Loucy (cell line): ENCODE measurements around the gene PIGX.
"Not testable (repeated sequence)": the region's sequence is repeated elsewhere in the genome, so short reads cannot be mapped to it uniquely, and the experiment has no call there.

ENCODE experiments used
- H2AFZ ChIP-seq: fragments of 200-600 bp; sonication (generic); 2 replicates; pipeline ENCODE4 v1.6.0; 2016; ENCODE audit warnings: antibody characterized with exemption, mild to moderate bottlenecking, low read length, moderate library complexity
- H3F3A ChIP-seq: fragments of 200-600 bp; 2 replicates; pipeline ENCODE4 v1.6.0; 2016; ENCODE audit warnings: antibody characterized with exemption, low read depth, mild to moderate bottlenecking
- H3K27me3 ChIP-seq: fragments of 200-600 bp; sonication (generic); 2 replicates; pipeline ENCODE4 v1.6.1; 2014; ENCODE audit warnings: low read length, mild to moderate bottlenecking; ENCODE audit not compliant: insufficient read depth, poor library complexity, severe bottlenecking
- H3K36me3 ChIP-seq: fragments of 200-600 bp; sonication (generic); 2 replicates; pipeline ENCODE4 v1.6.1; 2016; ENCODE audit warnings: low read length; ENCODE audit not compliant: insufficient read depth
- H3K4me1 ChIP-seq: fragments of 200-600 bp; sonication (generic); 2 replicates; pipeline ENCODE4 v1.5.1; 2014; ENCODE audit warnings: low read length, mild to moderate bottlenecking; ENCODE audit not compliant: insufficient read depth, poor library complexity, severe bottlenecking
- H3K4me2 ChIP-seq: fragments of 200-600 bp; sonication (generic); 2 replicates; pipeline ENCODE4 v1.6.0; 2014; ENCODE audit warnings: antibody characterized with exemption, low read length, low read depth, mild to moderate bottlenecking; ENCODE audit not compliant: poor library complexity, severe bottlenecking
- H3K4me3 ChIP-seq: fragments of 200-600 bp; sonication (generic); 2 replicates; pipeline ENCODE4 v1.5.1; 2014; ENCODE audit warnings: low read length, mild to moderate bottlenecking, mixed read lengths; ENCODE audit not compliant: poor library complexity, severe bottlenecking
- H3K79me2 ChIP-seq: fragments of 200-600 bp; sonication (generic); 2 replicates; pipeline ENCODE4 v1.6.1; 2014; ENCODE audit warnings: low read length; ENCODE audit not compliant: insufficient read depth
- H3K9ac ChIP-seq: fragments of 200-600 bp; sonication (generic); 2 replicates; pipeline ENCODE4 v1.6.0; 2014; ENCODE audit warnings: mild to moderate bottlenecking, low read depth, low read length, moderate library complexity; ENCODE audit not compliant: poor library complexity, severe bottlenecking
- H3K9me2 ChIP-seq: fragments of 200-600 bp; sonication (generic); replicated peaks from 2 replicates; pipeline ENCODE4 v1.6.1; 2016; ENCODE audit warnings: low read depth, low read length, mixed read lengths
- H3K9me3 ChIP-seq: fragments of 200-600 bp; sonication (generic); 2 replicates; pipeline ENCODE4 v1.6.1; 2014; ENCODE audit warnings: mild to moderate bottlenecking, antibody characterized with exemption, low read length, low read depth; ENCODE audit not compliant: insufficient read depth
- H4K20me1 ChIP-seq: fragments of 200-600 bp; sonication (generic); 2 replicates; pipeline ENCODE4 v1.6.0; 2014; ENCODE audit warnings: antibody characterized with exemption, low read length, mild to moderate bottlenecking; ENCODE audit not compliant: insufficient read depth, poor library complexity, severe bottlenecking
- EZH2phosphoT487 ChIP-seq: fragments of 200-600 bp; IDR thresholded peaks from 2 replicates; pipeline ENCODE4 v1.6.1; 2018; ENCODE audit warnings: antibody characterized with exemption, mild to moderate bottlenecking, moderate library complexity, borderline replicate concordance
- TF ChIP-seq, protein P1 (sequence below): fragments of 200-600 bp; sonication (generic); conservative IDR thresholded peaks from 2 replicates; pipeline ENCODE4 v1.5.1; 2014; ENCODE audit warnings: mild to moderate bottlenecking, antibody characterized with exemption, low read length

Gene PIGX

DNA sequence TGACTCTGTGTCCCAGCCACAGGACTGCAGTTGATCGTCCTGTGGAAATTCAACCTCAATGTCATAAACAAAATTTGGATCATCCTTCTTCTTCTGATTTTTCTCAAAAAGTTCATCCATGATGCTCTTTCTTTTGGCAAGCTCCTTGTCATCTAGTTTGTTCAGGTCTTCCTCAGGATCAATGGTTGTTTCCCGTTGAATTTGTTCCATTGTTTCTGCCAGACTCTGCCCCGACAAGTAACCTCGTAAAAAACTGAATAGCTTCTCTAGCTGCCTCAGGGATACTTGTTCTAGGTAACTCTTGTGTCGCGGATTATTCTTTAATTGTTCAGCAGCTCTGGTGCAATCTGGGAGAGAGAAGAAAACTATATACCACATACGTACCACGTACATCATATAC lies 4.6 kb upstream of the PIGX start:
- H3F3A ChIP-seq = no peaks in the 10 kb centered on the region; the same call in 1 of the 2 replicates
- peaks cover 8% of the 10 kb centered on the region for H3K4me1 ChIP-seq
- H3K4me3 ChIP-seq = no peak overlapping the region
- H4K20me1 ChIP-seq = no peaks in the 10 kb centered on the region
- no peak overlapping the region for H3K4me2 ChIP-seq
- H3K9me2 ChIP-seq = no peaks in the 10 kb centered on the region
- no peak overlapping the region for H3K9ac ChIP-seq
- TF ChIP-seq EZH2phosphoT487 = no peak
- H3K27me3 ChIP-seq = no peaks in the 10 kb centered on the region
- peaks cover 1% of the 10 kb centered on the region; the same call in 1 of the 2 replicates for H3K79me2 ChIP-seq
- no peaks in the 10 kb centered on the region for H3K9me3 ChIP-seq
- no peak overlapping the region for H2AFZ ChIP-seq
- no peaks in the 10 kb centered on the region for H3K36me3 ChIP-seq

DNA sequence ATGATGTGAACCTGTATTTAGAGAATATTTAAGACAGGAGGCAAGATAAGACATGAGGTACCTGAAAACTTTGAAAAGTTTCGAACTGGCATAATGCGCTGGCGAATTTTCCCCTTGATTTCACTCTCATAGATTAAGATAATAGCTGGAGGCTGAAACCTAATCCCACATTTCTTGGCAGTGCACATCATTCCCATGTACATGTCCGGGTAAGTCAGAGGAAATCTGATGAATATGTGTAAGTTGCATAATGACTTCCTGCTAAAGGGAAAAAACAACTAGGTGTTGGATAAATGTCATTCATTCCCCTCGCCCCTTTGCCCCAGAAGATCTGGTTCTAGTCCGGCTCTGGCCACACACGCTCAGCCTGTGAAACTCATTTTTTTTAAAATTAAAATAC lies 3.7 kb upstream of the PIGX start:
- Histone ChIP-seq H3K9me2 (no peaks in the 10 kb centered on the region), H4K20me1 (no peaks in the 10 kb centered on the region), H3K27me3 (no peaks in the 10 kb centered on the region), H3F3A (no peaks in the 10 kb centered on the region; the same call in 1 of the 2 replicates), H3K4me1 (peaks cover 8% of the 10 kb centered on the region), H2AFZ (no peak overlapping the region), H3K79me2 (peaks cover 10% of the 10 kb centered on the region; the same call in 1 of the 2 replicates), H3K4me2 (no peak overlapping the region), H3K36me3 (no peaks in the 10 kb centered on the region), H3K9ac (no peak overlapping the region), H3K4me3 (no peak overlapping the region), H3K9me3 (no peaks in the 10 kb centered on the region)
- TF ChIP-seq EZH2phosphoT487 = no peak
- TF ChIP-seq, protein P1, sequence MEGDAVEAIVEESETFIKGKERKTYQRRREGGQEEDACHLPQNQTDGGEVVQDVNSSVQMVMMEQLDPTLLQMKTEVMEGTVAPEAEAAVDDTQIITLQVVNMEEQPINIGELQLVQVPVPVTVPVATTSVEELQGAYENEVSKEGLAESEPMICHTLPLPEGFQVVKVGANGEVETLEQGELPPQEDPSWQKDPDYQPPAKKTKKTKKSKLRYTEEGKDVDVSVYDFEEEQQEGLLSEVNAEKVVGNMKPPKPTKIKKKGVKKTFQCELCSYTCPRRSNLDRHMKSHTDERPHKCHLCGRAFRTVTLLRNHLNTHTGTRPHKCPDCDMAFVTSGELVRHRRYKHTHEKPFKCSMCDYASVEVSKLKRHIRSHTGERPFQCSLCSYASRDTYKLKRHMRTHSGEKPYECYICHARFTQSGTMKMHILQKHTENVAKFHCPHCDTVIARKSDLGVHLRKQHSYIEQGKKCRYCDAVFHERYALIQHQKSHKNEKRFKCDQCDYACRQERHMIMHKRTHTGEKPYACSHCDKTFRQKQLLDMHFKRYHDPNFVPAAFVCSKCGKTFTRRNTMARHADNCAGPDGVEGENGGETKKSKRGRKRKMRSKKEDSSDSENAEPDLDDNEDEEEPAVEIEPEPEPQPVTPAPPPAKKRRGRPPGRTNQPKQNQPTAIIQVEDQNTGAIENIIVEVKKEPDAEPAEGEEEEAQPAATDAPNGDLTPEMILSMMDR = no peak

DNA sequence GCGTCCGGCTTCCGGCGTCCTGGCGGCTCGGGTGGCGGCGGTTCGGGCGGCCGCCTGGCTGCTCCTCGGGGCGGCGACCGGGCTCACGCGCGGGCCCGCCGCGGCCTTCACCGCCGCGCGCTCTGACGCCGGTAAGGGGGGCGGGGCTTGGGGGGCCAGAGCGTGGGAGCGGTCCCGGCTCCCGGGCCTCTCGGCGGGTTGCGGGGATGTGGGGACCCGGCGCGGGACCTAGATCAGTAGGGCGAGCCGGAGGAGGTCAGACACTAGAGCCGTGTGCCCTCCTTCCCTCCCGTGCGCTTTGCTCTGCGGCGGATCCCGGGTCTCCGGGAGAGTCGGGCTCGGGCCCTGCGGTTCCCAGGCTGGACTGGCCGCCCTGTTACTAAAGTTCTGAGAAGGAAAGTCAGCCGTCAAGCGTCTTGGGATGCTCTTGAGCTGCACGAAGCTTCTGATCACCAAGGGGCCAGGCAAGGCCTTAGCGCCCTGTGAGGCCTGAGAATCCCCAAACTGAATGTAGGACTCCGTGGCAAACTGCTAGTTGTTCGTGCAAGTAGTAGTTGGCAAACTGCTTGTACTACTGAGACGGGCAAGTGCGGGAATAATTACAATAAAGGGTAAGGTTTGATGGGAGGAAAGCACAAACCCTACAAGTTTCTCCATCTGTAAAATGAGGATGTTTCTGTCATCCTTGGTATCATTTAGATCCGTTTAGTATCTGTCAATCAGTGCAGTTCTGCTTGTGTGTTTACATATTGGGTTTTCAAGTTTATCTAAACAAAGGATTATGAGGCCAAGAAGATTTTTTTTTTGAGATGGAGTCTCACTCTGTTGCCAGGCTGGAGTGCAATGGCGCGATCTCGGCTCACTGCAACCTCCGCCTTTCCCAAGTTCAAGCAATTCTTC lies 587 bp downstream of the PIGX start:
- no peaks in the 10 kb centered on the region for H3K36me3 ChIP-seq

DNA sequence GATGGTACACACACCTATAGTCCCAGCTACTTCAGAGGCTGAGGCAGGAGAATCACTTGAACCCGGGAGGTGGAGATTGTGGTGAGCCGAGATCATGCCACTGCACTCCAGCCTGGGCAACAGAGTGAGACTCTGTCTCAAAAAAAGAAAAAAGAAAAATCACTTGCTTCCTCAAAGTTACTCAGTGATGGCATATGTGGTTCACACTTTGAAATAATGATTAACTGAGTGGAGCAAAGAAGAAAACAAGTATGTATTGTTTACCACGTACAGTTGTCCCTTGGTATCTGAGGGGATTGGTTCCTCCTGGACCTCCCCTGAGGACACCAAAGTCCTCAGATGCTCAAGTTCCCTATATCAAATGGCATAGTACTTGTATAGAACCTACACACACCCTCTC lies 5.0 kb downstream of the PIGX start:
- H2AFZ ChIP-seq, H3K27me3 ChIP-seq, H3K9me2 ChIP-seq, H3K9me3 ChIP-seq, H3K9ac ChIP-seq, H3K4me2 ChIP-seq, H3K36me3 ChIP-seq, H3F3A ChIP-seq, H3K4me1 ChIP-seq, H4K20me1 ChIP-seq, H3K4me3 ChIP-seq: not testable (repeated sequence)
- H3K79me2 ChIP-seq = peaks cover 10% of the 10 kb centered on the region; the same call in 1 of the 2 replicates

More for the DNA sequence above, 587 bp downstream of the PIGX start:
- Histone ChIP-seq H3K9me2 (no peaks in the 10 kb centered on the region), H3F3A (0 out of 2 replicates have a peak, but pooled peaks cover 3% of the 10 kb centered on the region), H3K4me2 (peak overlapping the region; percentile 98), H3K9ac (peak overlapping the region; percentile 85), H3K79me2 (peaks cover 10% of the 10 kb centered on the region; the same call in 1 of the 2 replicates), H3K9me3 (no peaks in the 10 kb centered on the region), H4K20me1 (no peaks in the 10 kb centered on the region), H3K4me1 (peaks cover 8% of the 10 kb centered on the region), H3K27me3 (no peaks in the 10 kb centered on the region), H3K4me3 (peak overlapping the region; percentile 92), H2AFZ (peak overlapping the region; percentile 96)
- TF ChIP-seq EZH2phosphoT487 = no peak
- TF ChIP-seq, protein P1 = no peak
